PFSK-1 (cell line): Measurements from ENCODE around the gene PRKD1.

Source experiments
- FOXP2 ChIP-seq: optimal IDR thresholded peaks from 2 replicates; pipeline ENCODE3; 2011; ENCODE audit warnings: borderline replicate concordance, control low read depth, inconsistent platforms; ENCODE audit not compliant: insufficient read depth; ENCODE audit errors: extremely low read length, extremely low read depth
- POLR2AphosphoS5 ChIP-seq: IDR thresholded peaks from 2 replicates; pipeline ENCODE4 v1.6.1; 2012; ENCODE audit warnings: low read depth, mild to moderate bottlenecking, control low read depth, low read length, moderate library complexity
- REST ChIP-seq, 2 experiments: IDR thresholded peaks; 2 replicates each; pipeline versions ENCODE4 v1.6.1 to v1.8.0; 2011 to 2012; ENCODE audit warnings: low read depth in 2 of 2, low read length in 2 of 2, control low read depth in 1 of 2, inconsistent platforms in 1 of 2, mild to moderate bottlenecking in 1 of 2, moderate library complexity in 1 of 2; ENCODE audit not compliant: insufficient read depth in 1 of 2
- SIN3A ChIP-seq: IDR thresholded peaks from 2 replicates; pipeline ENCODE4 v1.6.1; 2012; ENCODE audit warnings: mild to moderate bottlenecking, low read length, moderate library complexity, borderline replicate concordance; ENCODE audit not compliant: insufficient read depth
- TAF1 ChIP-seq: IDR thresholded peaks from 2 replicates; pipeline ENCODE4 v1.6.1; 2012; ENCODE audit warnings: low read length, control low read depth, borderline replicate concordance; ENCODE audit not compliant: insufficient read depth

The PRKD1 gene

GRCh38 chr14:29579838-29580237 lies 347.8 kb downstream of the PRKD1 start:
- no peak for TF ChIP-seq FOXP2
- TF ChIP-seq REST (IDR thresholded peaks at IDR 0.05; ENCODE audit: insufficient read depth in 1 of 2, low read depth in 2 of 2, low read length in 2 of 2), result no peak
- no peak for TF ChIP-seq POLR2AphosphoS5
- TF ChIP-seq TAF1, result no peak
- no peak for TF ChIP-seq SIN3A

- TF ChIP-seq SIN3A, result no peak
- TF ChIP-seq TAF1, result no peak
- no peak for TF ChIP-seq REST (IDR thresholded peaks at IDR 0.05; ENCODE audit: insufficient read depth in 1 of 2, low read depth in 2 of 2, low read length in 2 of 2)
- no peak for TF ChIP-seq POLR2AphosphoS5
- no peak for TF ChIP-seq FOXP2
These were observed 350.7 kb downstream of the PRKD1 start for GRCh38 chr14:29576927-29577326.

- no peak for TF ChIP-seq FOXP2
- no peak for TF ChIP-seq REST (IDR thresholded peaks at IDR 0.05; ENCODE audit: insufficient read depth in 1 of 2, low read depth in 2 of 2, low read length in 2 of 2)
- TF ChIP-seq TAF1, result no peak
- no peak for TF ChIP-seq POLR2AphosphoS5
- TF ChIP-seq SIN3A, result no peak
These were observed 358.5 kb downstream of the PRKD1 start for GRCh38 chr14:29569194-29569593.

- no peak for TF ChIP-seq SIN3A
- no peak for TF ChIP-seq REST (IDR thresholded peaks at IDR 0.05; ENCODE audit: insufficient read depth in 1 of 2, low read depth in 2 of 2, low read length in 2 of 2)
- no peak for TF ChIP-seq TAF1
- TF ChIP-seq POLR2AphosphoS5, result no peak
These were observed 361.5 kb downstream of the PRKD1 start for GRCh38 chr14:29566194-29566593.

GRCh38 chr14:29558516-29558915 lies 369.1 kb downstream of the PRKD1 start:
- no peak for TF ChIP-seq POLR2AphosphoS5

- no peak for TF ChIP-seq FOXP2
- no peak for TF ChIP-seq POLR2AphosphoS5
- TF ChIP-seq TAF1, result no peak
- TF ChIP-seq REST (IDR thresholded peaks at IDR 0.05; ENCODE audit: insufficient read depth in 1 of 2, low read depth in 2 of 2, low read length in 2 of 2), result no peak
- no peak for TF ChIP-seq SIN3A
These were observed 373.3 kb downstream of the PRKD1 start for GRCh38 chr14:29554335-29554734.
